SH-SY5Y (cell line): ENCODE data around the gene WDR5.

Experiments
- GATA2 ChIP-seq: IDR thresholded peaks from 2 replicates; pipeline ENCODE4 v1.6.1; 2011; ENCODE audit warnings: mild to moderate bottlenecking, low read depth, low read length
- GATA3 ChIP-seq: IDR thresholded peaks from 2 replicates; pipeline ENCODE4 v1.6.1; 2011; ENCODE audit warnings: low read depth, mild to moderate bottlenecking, low read length, moderate library complexity

- TF ChIP-seq GATA2, result no peak
- no peak for TF ChIP-seq GATA3
Observed at GRCh38 chr9:134176599-134176968, 40.7 kb downstream of the WDR5 start.
